Esophagus (tissue), 2 donors: ENCODE data around the gene CC2D2A. TPM values are rescaled to one million over a fixed set of nuclear protein-coding genes. Genes with fewer than 3 reads are reported as not detected.
"Not testable (repeated sequence)": the region's sequence is repeated elsewhere in the genome, so short reads cannot be mapped to it uniquely, and the experiment has no call there.

Experiments used
- H3K27ac ChIP-seq, 2 donors: one replicate each; pipeline ENCODE4 v1.5.1; 2013; ENCODE audit warnings: low read depth in 2 of 2, mild to moderate bottlenecking in 2 of 2, inconsistent platforms in 1 of 2, low read length in 1 of 2, moderate library complexity in 1 of 2
- H3K27me3 ChIP-seq, 2 donors: one replicate each; pipeline ENCODE4 v1.6.1; 2013; ENCODE audit warnings: low read length in 2 of 2, control low read depth in 1 of 2, mild to moderate bottlenecking in 1 of 2; ENCODE audit not compliant: insufficient read depth in 2 of 2, control insufficient read depth in 1 of 2
- H3K36me3 ChIP-seq, 2 donors: one replicate each; pipeline ENCODE4 v1.6.1; 2013; ENCODE audit warnings: low read length in 1 of 2; ENCODE audit not compliant: control insufficient read depth in 2 of 2, insufficient read depth in 2 of 2
- H3K4me1 ChIP-seq, 2 donors: one replicate each; pipeline ENCODE4 v1.6.1; 2013; ENCODE audit warnings: low read length in 1 of 2; ENCODE audit not compliant: control insufficient read depth in 2 of 2, insufficient read depth in 2 of 2
- H3K4me3 ChIP-seq, 2 donors: one replicate each; pipeline ENCODE4 v1.5.1; 2013; ENCODE audit warnings: low read length in 2 of 2, mild to moderate bottlenecking in 2 of 2, low read depth in 1 of 2, moderate library complexity in 1 of 2
- H3K9me3 ChIP-seq, 2 donors: one replicate each; pipeline ENCODE4 v1.6.1; 2013; ENCODE audit warnings: mild to moderate bottlenecking in 2 of 2, low read depth in 1 of 2, low read length in 1 of 2, moderate library complexity in 1 of 2; ENCODE audit not compliant: control insufficient read depth in 2 of 2, insufficient read depth in 1 of 2
- WGBS, 2 donors: extraction: QIAGEN DNeasy Blood & Tissue Kit; methylation state at CpG; one replicate each; pipeline ENCODE4 v1.1.7; 2013; 5-methylcytosine and 5-hydroxymethylcytosine counted together
- polyA plus RNA-seq, 2 donors: library from polyadenylated mRNA; stranded (reverse); fragments of 200-250 nt; gene quantifications; one replicate each; pipeline ENCODE4 v1.2.3, GENCODE V29; 2013
- donor health status: healthy with polysubstance abuse.
- donor health status: Bipolar disorder and iron deficiency.

The CC2D2A gene
- polyA plus RNA-seq, 2 donors, result 4.0 to 4.5 TPM

- Histone ChIP-seq H3K9me3 (no peaks in the 10 kb centered on the region), H3K4me3 (no peak overlapping the region), H3K27ac (no peak overlapping the region), H3K36me3 (no peaks in the 10 kb centered on the region), H3K27me3 (no peaks in the 10 kb centered on the region), H3K4me1 (no peaks in the 10 kb centered on the region)
- 83 to 89% methylated on average over 2 of the region's 2 CpGs for WGBS, 2 donors
Measured at GRCh38 chr4:15501941-15502340, 32.3 kb downstream of the CC2D2A start.

- 91 to 95% methylated on average over 3 of the region's 3 CpGs for WGBS, 2 donors
- H3K36me3 ChIP-seq, result no peaks in the 10 kb centered on the region
- H3K27me3 ChIP-seq, result no peaks in the 10 kb centered on the region
- no peak overlapping the region for H3K27ac ChIP-seq
- no peaks in the 10 kb centered on the region for H3K9me3 ChIP-seq
- H3K4me3 ChIP-seq, result no peak overlapping the region
- H3K4me1 ChIP-seq, result no peaks in the 10 kb centered on the region
Measured at GRCh38 chr4:15502384-15502783, 32.7 kb downstream of the CC2D2A start.

- 89 to 91% methylated on average over 1 of the region's 1 CpG for WGBS, 2 donors
- Histone ChIP-seq H3K4me3 (no peak overlapping the region), H3K36me3 (no peaks in the 10 kb centered on the region), H3K9me3 (no peaks in the 10 kb centered on the region), H3K27me3 (no peaks in the 10 kb centered on the region), H3K4me1 (no peaks in the 10 kb centered on the region), H3K27ac (no peak overlapping the region)
Measured at GRCh38 chr4:15504041-15504440, 34.4 kb downstream of the CC2D2A start.

GRCh38 chr4:15506464-15506863 is 36.8 kb downstream of the CC2D2A start:
- H3K36me3 ChIP-seq, result no peaks in the 10 kb centered on the region
- H3K27ac ChIP-seq, result no peak overlapping the region

GRCh38 chr4:15507679-15508078 is 38.0 kb downstream of the CC2D2A start:
- 87 to 96% methylated on average over 4 of the region's 4 CpGs for WGBS, 2 donors
- H3K9me3 ChIP-seq, result no peaks in the 10 kb centered on the region
- no peaks in the 10 kb centered on the region for H3K27me3 ChIP-seq
- no peaks in the 10 kb centered on the region for H3K4me1 ChIP-seq
- H3K27ac ChIP-seq, result no peak overlapping the region
- no peak overlapping the region for H3K4me3 ChIP-seq
- H3K36me3 ChIP-seq, result no peaks in the 10 kb centered on the region

More at GRCh38 chr4:15506464-15506863, 36.8 kb downstream of the CC2D2A start:
- H3K9me3 ChIP-seq, result no peaks in the 10 kb centered on the region
- H3K4me1 ChIP-seq, result no peaks in the 10 kb centered on the region
- 81 to 82% methylated on average over 8 of the region's 8 CpGs for WGBS, 2 donors
- no peaks in the 10 kb centered on the region for H3K27me3 ChIP-seq
- no peak overlapping the region for H3K4me3 ChIP-seq

- no peak overlapping the region for H3K27ac ChIP-seq
- no peaks in the 10 kb centered on the region for H3K9me3 ChIP-seq
- no peaks in the 10 kb centered on the region for H3K27me3 ChIP-seq
- no peak overlapping the region for H3K4me3 ChIP-seq
- H3K4me1 ChIP-seq, result no peaks in the 10 kb centered on the region
- H3K36me3 ChIP-seq, result no peaks in the 10 kb centered on the region
- 96% methylated on average over 6 of the region's 6 CpGs for WGBS, 2 donors
Measured at GRCh38 chr4:15510961-15511360, 41.3 kb downstream of the CC2D2A start.

GRCh38 chr4:15513545-15513944 is 43.9 kb downstream of the CC2D2A start:
- Histone ChIP-seq H3K4me3 (no peak overlapping the region), H3K27me3 (no peaks in the 10 kb centered on the region), H3K36me3 (peaks cover 0 to under 1% of the 10 kb centered on the region in 2 donors), H3K4me1 (no peaks in the 10 kb centered on the region), H3K9me3 (no peaks in the 10 kb centered on the region), H3K27ac (no peak overlapping the region)
- 74 to 75% methylated on average over 3 of the region's 3 CpGs for WGBS, 2 donors

GRCh38 chr4:15515106-15515505 is 45.4 kb downstream of the CC2D2A start:
- H3K27ac ChIP-seq, result no peak overlapping the region
- 90 to 93% methylated on average over 4 of the region's 4 CpGs for WGBS, 2 donors
- H3K4me3 ChIP-seq, result no peak overlapping the region
- H3K27me3 ChIP-seq, result no peaks in the 10 kb centered on the region
- H3K9me3 ChIP-seq, result no peaks in the 10 kb centered on the region
- no peaks in the 10 kb centered on the region for H3K4me1 ChIP-seq
- H3K36me3 ChIP-seq, result peaks cover 0 to 2% of the 10 kb centered on the region in 2 donors

- no peaks in the 10 kb centered on the region for H3K9me3 ChIP-seq
- H3K4me1 ChIP-seq, result no peaks in the 10 kb centered on the region
- H3K27me3 ChIP-seq, result no peaks in the 10 kb centered on the region
- no peak overlapping the region for H3K4me3 ChIP-seq
- no peak overlapping the region for H3K27ac ChIP-seq
- H3K36me3 ChIP-seq, result peaks cover 2% of the 10 kb centered on the region in 2 donors
- 93 to 94% methylated on average over 3 of the region's 3 CpGs for WGBS, 2 donors
Measured at GRCh38 chr4:15516494-15516893, 46.8 kb downstream of the CC2D2A start.

GRCh38 chr4:15517681-15518080 is 48.0 kb downstream of the CC2D2A start:
- not testable (repeated sequence) for H3K27ac ChIP-seq, H3K9me3 ChIP-seq, H3K4me3 ChIP-seq, H3K4me1 ChIP-seq, H3K27me3 ChIP-seq, H3K36me3 ChIP-seq
- WGBS, 2 donors, result 93% methylated on average over 4 of the region's 4 CpGs
